GM12801 (cell line): ENCODE measurements around the gene TMEM86A.

Source experiments
- CTCF ChIP-seq: IDR thresholded peaks from one replicate; pipeline ENCODE4 v1.5.1; 2011; ENCODE audit warnings: control low read depth; ENCODE audit not compliant: insufficient read length; ENCODE audit errors: extremely low read depth

TMEM86A gene

DNA sequence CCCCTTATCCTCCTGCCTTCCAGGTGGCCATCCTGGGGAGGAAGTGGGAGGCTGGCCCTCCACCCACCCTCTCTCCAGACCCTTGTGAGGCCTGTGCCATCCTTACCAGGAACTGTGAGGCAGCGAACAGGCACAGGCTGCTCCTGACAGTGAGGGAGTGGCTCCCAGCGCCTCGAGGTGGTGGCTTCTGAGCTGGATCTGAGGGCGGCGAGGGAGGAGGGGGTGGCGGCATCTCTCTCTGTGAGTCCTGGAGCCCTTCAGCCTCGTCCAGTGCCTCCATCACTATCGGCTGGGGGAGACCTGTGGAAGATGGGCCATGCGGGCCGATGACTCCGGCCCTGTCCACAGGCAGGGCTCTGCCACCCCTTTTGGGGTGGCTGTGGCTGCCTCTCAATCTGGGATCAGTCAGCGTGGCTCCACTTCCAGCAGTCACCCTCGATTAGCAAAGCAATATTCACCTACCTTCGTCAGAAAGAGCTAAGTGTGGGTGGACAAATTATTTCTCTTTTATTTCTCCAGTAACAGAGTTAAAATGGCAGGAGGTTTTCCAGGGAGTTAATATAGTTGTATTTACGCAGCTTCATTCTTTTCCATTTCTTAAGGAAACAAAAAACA lies 45.4 kb downstream of the TMEM86A start:
- TF ChIP-seq CTCF = no peak

DNA sequence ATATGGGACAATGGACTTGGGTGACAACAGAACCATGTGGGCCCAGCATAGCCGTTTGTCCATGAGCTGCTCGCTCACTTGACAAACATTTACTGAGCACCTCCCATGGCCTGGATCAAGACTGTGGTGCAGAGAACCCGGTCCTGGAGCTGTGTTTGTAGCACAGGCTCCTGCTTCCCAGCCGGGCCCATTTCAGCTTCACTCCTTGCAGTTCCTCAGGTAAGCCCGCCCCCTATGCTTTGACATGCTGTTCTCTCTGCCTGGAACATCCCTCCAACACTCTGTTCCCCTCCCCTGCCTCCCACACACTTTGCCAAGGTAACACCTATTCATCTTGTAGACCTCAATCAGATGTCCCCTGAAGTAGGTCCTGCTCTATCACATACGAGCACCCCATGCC lies 46.7 kb downstream of the TMEM86A start:
- no peak for TF ChIP-seq CTCF

- TF ChIP-seq CTCF = no peak
Observed at GRCh38 chr11:18748766-18749365, 50.3 kb downstream of the TMEM86A start.

- no peak for TF ChIP-seq CTCF
Observed at GRCh38 chr11:18749681-18750319, 51.2 kb downstream of the TMEM86A start.

DNA sequence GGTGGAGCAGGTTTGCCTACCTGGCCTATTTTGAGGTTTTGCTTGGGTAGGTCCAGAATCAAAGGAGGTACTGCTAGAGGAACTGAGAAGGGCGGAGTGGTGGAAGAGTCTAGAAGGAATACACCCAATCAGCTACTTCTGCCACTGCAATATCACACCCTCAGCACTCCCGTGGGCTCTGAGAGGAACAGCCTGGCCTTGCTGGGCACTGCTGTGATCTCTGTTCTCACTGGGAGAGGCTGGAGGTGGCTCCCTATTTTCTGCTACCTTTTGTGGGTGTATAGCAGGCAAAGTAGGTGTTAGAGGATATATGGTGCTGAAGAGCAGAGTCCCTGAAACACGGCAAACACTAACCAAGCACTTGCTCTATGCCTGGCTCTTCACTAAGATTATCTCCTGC lies 52.4 kb downstream of the TMEM86A start:
- TF ChIP-seq CTCF = no peak

DNA sequence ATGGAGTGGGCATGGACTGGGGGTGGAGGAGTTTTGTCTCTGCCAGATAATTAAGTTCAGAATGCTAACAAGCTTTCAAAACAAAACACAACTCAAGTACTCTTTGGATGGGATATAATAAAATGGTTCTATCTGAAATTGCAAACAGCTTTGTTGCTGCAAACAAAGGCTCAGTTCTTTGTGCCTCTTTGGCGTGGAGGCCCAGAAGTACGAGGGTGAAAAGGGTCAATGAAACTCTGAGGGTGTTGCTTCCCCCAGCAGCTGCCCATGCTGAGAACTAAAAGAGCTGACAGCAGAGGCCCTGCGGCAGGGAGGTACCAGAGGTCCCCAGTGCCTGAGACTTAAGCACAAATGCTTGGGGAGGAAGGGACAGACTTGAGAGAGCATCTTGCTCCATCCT lies 53.9 kb downstream of the TMEM86A start:
- no peak for TF ChIP-seq CTCF

DNA sequence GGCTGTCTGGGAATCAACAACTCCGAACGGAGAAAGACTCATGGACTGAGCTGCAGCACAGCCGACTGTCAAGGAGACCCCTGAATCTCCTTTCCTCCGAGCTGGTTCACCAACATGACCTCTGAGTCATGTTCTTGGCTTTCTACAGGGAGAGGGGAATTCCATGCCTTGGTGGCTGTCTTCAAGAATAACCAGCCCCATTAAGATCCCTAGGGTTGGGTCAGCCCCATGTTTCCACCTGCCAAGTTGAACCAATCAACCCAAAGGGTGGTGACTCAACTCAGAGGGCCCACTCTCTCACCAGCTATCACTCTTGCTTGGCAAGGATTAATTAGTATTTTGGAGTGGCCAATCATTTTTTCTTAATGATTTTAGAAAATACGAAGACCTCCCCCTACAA lies 55.7 kb downstream of the TMEM86A start:
- no peak for TF ChIP-seq CTCF
